ENCODE data around the gene COL4A2.

COL4A2 gene

DNA sequence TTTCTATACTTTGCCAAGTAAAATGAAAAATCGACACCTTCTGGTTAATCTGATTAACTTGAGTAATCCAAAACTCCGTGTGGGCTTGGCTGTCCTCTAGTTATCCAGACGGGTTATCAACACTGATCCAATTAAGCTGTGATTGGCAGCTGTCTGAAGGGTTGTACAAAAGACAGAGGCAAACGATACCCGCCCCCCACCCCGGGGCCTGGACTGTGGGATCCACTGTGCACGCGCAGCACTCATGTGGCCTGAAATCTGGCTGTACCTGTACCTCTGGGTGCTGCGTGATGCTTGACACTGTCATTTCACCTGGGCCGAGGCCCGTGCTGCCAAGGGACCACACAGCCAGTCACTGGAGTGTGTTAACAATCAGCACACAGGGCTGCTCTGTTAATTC is 53.5 kb downstream of the COL4A2 start:
- no peak for DNase-seq

- no peak for DNase-seq
Observed at GRCh38 chr13:110361365-110361911, 54.4 kb downstream of the COL4A2 start.

DNA sequence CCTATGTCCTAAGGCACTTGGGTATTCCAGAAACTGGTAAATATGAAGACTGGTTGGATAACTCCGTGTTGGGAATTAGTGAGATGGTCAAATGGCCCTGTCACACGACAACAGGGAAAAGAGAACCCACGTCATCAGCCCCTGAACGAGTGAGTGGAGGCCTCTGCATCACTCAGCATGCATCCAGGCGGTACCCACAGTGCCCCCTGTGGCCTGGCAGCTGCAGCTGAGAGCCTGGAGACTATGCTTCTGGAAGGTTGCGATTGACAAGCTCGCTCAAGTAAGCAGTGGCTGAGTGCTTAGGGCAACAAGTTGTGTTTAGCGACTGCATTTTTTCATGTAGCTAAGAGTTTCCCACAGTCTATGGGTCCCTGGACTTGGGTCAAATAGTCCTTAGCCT is 55.9 kb downstream of the COL4A2 start:
- no peak for DNase-seq

GRCh38 chr13:110364081-110364480 is 57.0 kb downstream of the COL4A2 start:
- no peak for DNase-seq

- no peak for DNase-seq
Observed at GRCh38 chr13:110365876-110366275, 58.8 kb downstream of the COL4A2 start.

DNA sequence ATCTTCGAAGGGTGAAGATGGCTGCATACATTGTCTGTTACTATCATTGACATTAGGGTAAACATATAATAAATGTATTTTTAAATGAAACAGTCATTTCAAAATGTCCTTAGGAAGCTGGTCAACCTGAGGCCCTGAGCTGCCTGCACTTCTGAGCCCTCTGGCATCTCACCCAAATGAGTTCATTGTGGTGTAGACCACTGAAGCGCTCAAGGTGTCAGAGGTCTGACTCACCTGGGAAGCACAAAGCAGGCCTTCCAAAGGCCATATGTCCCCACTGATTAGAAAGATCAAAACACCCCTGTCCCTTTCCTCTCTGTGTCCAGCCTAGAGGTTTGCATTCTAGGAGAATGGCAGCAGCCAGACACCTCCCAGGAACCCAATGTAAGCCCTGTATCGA is 59.6 kb downstream of the COL4A2 start:
- DNase-seq, result no peak

DNA sequence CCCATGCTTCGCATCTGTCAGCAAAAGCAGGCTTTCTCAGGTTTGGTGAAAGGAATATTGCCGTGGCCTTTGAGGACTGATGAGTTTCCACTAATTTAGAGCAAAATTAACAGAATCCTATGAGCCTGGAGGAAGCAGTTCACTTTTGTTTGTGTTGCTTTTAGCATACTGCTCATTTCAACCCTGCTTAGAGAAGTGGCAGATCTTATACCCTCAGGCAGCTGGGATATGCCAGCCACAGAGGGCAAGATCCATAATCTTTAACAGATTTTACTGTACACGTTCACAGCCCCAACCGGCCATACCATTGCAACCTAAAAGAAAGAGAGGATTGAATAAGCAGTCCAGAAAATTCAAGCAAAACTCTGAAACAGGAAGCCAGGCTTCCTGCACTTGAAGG is 60.5 kb downstream of the COL4A2 start:
- DNase-seq, result no peak

GRCh38 chr13:110368408-110368807 is 61.3 kb downstream of the COL4A2 start:
- DNase-seq, result no peak

DNA sequence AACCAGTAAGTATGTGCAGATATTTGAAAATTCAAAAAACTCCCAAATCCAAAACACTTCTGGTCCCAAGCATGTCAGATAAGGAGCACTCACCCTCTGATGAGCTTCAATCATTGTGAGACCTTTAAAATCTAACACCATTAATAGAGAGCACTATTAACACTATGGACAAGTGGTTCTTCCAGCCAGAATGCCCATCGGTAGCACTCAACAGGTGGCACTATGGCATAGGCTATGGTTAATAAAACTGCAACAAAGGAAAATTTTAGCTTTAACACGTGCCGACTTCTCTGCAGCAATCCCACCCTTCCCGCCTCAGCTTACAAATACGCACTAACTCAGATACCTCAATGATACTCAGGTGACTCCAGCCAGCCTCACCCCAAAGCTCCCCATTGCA is 62.3 kb downstream of the COL4A2 start:
- DNase-seq, result no peak

- DNase-seq, result no peak
Observed at GRCh38 chr13:110371550-110372465, 64.7 kb downstream of the COL4A2 start.

GRCh38 chr13:110372676-110373075 is 65.6 kb downstream of the COL4A2 start:
- DNase-seq, result no peak

- no peak for DNase-seq
Observed at GRCh38 chr13:110373617-110374016, 66.5 kb downstream of the COL4A2 start.

DNA sequence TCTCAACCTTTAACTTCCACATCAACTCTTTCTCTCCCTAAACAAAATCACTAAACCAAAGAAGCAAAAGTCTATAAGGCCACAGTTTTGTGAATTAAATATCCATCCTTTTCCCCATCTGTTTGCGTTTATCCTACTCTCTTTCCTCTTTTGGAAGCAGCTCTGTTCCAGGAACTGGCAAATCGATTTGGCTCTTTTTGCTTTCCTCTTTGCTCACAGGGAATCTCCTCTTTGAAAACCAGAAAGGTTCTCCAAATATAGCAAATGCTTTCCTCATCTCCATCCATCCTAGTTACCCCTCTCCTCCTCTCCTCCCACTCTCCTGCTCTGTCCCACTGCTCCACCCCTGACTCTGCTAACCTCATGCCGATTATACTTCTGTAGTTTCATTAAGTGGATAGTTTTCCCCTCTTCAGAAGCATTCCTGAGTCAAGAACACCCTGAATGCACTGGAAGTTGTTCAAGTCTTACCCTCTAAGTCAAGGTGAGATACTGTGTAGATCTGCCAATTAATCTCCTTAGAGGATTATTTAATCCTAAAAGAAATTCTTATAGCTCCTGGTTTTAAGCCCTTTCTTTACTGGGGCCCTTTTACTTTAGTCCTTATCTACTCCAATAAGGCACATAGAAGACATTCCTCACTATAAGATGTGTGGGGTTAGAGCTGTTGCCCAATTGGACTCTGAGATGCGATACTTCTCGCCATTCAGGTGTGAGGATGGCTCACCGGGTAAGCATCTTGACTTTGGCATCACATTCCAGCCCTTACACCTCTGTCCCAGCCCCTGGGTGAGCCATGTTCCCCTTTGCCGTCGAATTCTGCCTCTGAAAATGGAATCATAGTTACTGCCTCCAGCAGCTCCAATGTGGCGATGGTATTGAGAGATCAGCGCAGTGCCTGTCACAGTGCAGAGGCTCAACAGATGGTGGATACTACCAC is 67.6 kb downstream of the COL4A2 start:
- DNase-seq, result no peak

DNA sequence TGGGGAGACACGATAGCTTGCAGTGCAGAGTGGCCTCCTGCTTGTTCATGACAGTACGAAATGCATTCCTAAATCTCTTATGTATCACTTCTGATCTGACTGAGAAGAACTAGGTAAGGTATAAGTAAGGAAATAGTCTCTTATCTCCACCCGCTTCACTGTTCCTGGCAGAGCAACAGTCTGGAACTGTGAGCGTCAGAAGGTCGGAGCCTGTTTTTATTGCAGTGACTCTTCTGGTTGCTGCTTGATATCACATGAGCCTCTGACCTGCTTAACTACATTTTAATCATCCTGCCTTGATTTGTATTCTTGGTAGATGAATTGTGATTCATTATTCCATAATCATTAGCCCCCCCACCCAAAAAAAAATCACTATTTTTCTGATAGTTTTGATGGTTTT is 69.0 kb downstream of the COL4A2 start:
- DNase-seq, result no peak

DNA sequence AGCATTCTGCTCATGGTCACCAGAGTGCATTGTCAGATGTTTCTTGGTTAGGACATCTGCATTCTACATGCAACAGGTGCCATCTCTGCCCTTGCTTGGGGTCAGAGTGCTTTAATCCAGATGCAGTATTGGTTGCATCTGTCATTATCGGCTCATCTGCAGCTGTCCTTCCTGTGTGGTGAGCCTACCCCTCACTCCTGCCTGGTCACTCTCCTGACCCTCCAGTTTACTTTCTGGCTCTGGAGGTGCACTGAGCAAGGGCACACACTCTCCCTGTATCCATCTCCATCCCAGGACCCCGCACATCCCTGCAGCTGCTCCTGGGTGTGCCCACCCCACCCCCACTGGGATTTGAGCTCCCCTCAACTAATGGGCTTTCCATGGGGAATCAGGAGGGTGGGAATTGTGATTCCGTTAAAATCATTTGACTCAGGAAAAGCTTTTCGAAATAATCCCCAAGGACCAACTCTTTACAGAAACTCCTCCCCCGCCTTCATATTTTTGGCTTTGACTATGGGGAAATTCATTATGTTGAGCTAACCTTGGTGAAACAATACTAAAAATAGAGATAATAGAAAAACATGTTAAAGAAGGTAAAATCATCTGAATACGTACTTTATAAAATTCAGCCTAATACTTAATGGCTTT is 70.2 kb downstream of the COL4A2 start:
- DNase-seq, result no peak

- DNase-seq, result no peak
Observed at GRCh38 chr13:110377826-110378201, 70.7 kb downstream of the COL4A2 start.

DNA sequence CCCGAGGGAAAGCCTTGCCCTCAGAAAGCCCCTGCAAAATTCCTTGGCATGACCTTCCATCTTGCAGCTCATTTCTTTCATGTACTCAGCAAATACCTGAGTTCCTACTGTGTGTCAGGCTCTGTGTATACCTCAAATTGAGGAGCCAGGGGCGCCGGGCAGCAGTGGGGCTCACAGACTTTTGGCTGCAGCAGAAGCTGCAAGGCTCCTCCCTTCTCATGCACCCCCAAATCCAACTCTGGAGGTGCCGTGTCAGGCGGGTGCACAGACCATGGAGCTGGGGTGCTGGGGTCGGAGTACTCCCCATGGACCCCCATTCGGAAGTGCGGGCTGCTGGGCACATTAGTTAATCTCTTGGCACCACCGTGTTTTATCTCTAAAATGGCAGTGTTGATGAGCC is 72.3 kb downstream of the COL4A2 start:
- no peak for DNase-seq

- no peak for DNase-seq
Observed at GRCh38 chr13:110379905-110380341, 72.8 kb downstream of the COL4A2 start.

DNA sequence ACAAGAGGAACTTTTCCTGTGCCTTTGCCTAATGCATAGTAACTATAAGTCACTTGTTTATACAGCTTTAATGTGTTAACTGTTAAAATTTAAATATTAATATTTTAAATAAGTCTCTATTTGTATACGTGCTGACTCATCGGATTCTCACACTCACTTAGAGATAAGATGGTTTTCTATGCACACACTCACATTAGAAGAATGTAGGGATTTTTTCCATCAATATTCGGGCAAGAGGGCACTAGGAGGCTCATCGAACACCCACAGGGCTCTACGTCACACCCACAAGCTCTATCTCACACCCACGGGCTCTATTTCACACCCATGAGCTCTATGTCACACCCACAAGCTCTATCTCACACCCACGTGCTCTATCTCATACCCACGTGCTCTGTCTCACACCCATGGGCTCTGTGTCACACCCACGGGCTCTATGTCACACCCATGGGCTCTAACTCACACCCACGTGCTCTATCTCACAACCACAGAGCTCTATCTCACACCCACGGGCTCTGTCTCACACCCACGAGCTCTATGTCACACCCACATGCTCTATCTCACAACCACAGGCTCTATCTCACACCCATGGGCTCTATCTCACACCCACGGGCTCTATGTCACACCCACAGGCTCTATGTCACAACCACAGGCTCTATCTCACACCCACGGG is 73.4 kb downstream of the COL4A2 start:
- no peak for DNase-seq

GRCh38 chr13:110381029-110381360 is 73.9 kb downstream of the COL4A2 start:
- DNase-seq, result no peak

GRCh38 chr13:110382229-110382628 is 75.1 kb downstream of the COL4A2 start:
- DNase-seq, result no peak

DNA sequence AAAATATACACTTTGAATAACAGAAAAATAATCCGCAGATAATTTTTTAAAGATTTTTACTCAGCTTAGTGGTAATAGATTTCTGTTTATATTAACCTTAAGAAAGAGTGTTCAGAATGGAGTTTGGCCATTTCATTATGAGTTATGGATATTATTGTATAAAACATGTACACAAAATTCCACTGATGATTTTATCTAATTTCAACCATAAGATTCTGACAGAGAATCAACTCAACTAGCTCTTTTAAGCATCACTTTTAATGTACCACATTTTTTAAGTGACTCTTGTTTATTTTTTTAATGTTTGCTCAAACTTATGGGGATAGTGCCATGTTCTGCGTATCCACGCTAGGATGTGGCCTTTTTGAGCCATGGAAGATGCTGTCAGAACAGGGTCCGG is 75.7 kb downstream of the COL4A2 start:
- DNase-seq, result no peak

All from NCI-H187 (cell line).